ENCODE measurements around the gene NDEL1.

DNA sequence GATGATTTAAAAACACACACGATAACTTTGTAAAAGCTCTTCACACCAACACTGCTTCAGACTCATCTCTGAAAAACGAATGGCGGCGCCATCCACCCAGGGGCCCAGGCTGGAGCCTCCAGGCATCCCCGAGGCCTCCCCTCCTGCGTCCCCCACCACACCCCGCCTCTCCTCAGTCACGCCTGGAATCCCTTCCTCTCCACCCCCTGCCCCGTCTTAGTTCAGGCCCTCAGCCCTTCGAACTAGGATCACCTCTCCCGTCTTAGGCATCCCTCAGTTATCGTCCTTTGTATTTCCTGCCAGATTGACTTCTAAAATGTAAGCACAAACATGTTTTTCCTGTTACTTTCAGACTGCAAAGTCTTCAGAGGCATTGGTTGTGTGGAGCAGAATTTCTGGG, 58.3 kb downstream of the NDEL1 start:
- TF ChIP-seq CTCF (IDR thresholded peaks at IDR 0.05; ENCODE audit: borderline replicate concordance, extremely low read depth, low read length, poor library complexity, severe bottlenecking) (no peak), EZH2 (IDR thresholded peaks at IDR 0.05; ENCODE audit: borderline replicate concordance, low read depth, low read length, severe bottlenecking) (no peak)

All from DND-41 (cell line).